ENCODE results near the gene NDUFS3. TPM values are rescaled to one million over a fixed set of nuclear protein-coding genes. Genes with fewer than 3 reads are reported as not detected.
"Not testable (repeated sequence)": the region's sequence is repeated elsewhere in the genome, so short reads cannot be mapped to it uniquely, and the experiment has no call there.

Gene NDUFS3
- total RNA-seq: 100 to 1,000 TPM; 164 to 174 (median 170) TPM

DNA sequence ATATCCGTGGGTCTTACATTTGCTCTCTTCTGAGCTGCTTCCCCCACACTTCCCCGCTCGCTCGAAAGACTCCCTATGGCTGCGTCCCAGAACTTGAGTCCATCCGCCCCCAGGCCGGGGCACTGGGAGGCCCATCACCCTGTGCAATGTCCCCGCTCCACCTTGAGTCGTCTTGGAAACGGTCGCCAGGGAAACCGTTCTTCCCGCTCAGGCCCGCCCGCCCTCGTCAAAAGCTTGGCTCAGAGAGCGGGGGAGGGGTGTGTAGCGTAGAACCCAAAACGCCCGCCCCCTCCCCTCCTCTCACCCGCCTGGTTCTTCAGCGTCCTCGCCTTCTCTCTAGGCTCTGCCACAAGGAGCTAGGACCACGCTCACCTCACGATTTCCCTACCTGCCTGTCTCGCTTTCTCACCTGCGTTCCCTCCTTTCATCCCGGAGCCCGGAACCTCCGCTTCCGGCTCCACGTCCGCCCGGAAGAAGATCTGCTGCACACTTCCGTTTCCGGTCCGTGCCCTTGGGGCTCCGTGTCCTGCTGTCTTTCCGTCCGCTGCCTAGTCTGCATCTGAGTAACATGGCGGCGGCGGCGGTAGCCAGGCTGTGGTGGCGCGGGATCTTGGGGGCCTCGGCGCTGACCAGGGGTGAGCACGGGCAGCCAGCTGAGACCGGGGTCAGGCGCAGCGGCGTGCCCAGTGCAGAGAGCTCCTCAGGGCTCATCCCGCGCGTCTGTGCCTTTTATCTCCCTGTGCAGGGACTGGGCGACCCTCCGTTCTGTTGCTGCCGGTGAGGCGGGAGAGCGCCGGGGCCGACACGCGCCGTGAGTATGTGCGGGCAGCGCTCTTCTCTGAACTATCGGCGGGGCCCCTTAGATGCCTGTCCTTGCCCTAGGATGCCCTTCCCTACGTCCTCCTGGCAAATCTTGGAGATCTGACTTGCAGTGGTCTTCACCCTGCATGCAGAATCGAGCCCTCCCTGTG is at the start of gene NDUFS3, which contains the start of gene KBTBD4:
TSS of gene NDUFS3 (plus strand) at position 551 of the 971 bp plus-strand sequence. CDS start at position 569, 18 bp downstream.
TSS of gene KBTBD4 (minus strand) at position 447 of the 971 bp plus-strand sequence. CDS start at position 428, 19 bp downstream.
- ATAC-seq: peak; percentile 95 to 97
- Mint-ChIP-seq H3K36me3 (ENCODE audit: insufficient read depth) (peaks cover 31% of the 10 kb centered on the region), H3K27me3 (ENCODE audit: low read depth) (no peaks in the 10 kb centered on the region)

DNA sequence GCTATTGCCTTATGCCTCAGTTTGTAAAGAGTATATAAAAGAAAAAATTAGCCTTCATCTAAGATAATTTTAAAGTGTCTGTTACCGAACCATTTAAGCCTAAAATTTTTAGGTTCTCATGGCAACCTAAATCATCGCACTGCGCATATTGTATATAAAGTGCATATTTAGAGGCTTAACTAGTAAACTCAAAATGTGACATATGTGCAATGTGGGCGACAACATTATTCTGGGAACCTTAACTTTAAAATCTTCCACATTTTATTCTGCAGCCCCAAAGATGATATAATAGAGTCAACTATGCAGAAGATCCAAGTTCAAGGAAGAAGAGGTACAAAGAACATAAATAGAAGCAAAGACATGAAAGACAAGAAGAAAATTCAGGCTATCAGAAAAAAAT is 48.9 kb upstream of the NDUFS3 start:
- DNase-seq (no peak), ATAC-seq (no peak)
- Mint-ChIP-seq H3K4me3 (no peak overlapping the region), H3K36me3 (ENCODE audit: insufficient read depth) (peaks cover 15% of the 10 kb centered on the region), H3K9me3 (no peaks in the 10 kb centered on the region), H3K4me1 (ENCODE audit: low read depth) (peaks cover 59% of the 10 kb centered on the region), H3K27me3 (ENCODE audit: low read depth) (no peaks in the 10 kb centered on the region)

More for the DNA sequence above, at the start of gene NDUFS3, which contains the start of gene KBTBD4:
- no peaks in the 10 kb centered on the region for H3K9me3 Mint-ChIP-seq
- H3K4me1 Mint-ChIP-seq (ENCODE audit: low read depth): peaks cover 30% of the 10 kb centered on the region
- H3K4me3 Mint-ChIP-seq: peak within 1 kb of the TSS; percentile 96
- DNase-seq: peak; percentile 85

DNA sequence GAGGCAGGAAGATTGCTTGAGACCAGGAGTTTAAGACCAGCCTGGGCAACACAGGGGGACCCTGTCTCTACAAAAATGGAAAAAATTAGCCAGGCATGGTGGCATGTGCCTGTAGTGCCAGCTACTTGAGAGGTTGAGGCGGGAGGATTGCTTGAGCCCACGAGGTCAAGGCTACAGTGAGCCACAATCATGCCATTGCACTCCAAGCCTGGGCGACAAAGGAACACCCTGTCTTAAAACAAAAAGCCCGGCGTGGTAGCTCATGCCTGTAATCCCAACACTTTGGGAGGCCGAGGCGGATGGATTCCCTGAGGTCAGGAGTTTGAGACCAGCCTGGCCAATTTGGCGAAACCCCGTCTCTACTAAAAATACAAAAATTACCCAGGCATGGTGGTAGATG is 48.2 kb upstream of the NDUFS3 start:
- H3K27me3 Mint-ChIP-seq (ENCODE audit: low read depth); H3K4me3 Mint-ChIP-seq; H3K9me3 Mint-ChIP-seq; ATAC-seq; DNase-seq: not testable (repeated sequence)
- Mint-ChIP-seq H3K36me3 (ENCODE audit: insufficient read depth) (peaks cover 14% of the 10 kb centered on the region), H3K4me1 (ENCODE audit: low read depth) (peaks cover 56% of the 10 kb centered on the region)

- H3K27me3 Mint-ChIP-seq (ENCODE audit: low read depth): no peaks in the 10 kb centered on the region
- H3K36me3 Mint-ChIP-seq (ENCODE audit: insufficient read depth): peaks cover 15% of the 10 kb centered on the region
- ATAC-seq (no peak), DNase-seq (no peak)
- no peaks in the 10 kb centered on the region for H3K9me3 Mint-ChIP-seq
- H3K4me3 Mint-ChIP-seq: no peak overlapping the region
- peaks cover 50% of the 10 kb centered on the region for H3K4me1 Mint-ChIP-seq (ENCODE audit: low read depth)
Observed at GRCh38 chr11:47531666-47532065, 47.2 kb upstream of the NDUFS3 start.

GRCh38 chr11:47532597-47533213 is 46.2 kb upstream of the NDUFS3 start:
- Mint-ChIP-seq H3K4me1 (ENCODE audit: low read depth) (peaks cover 47% of the 10 kb centered on the region), H3K4me3 (no peak overlapping the region), H3K36me3 (ENCODE audit: insufficient read depth) (peaks cover 15% of the 10 kb centered on the region), H3K27me3 (ENCODE audit: low read depth) (no peaks in the 10 kb centered on the region), H3K9me3 (no peaks in the 10 kb centered on the region)
- DNase-seq: no peak
- ATAC-seq: no peak

- Mint-ChIP-seq H3K4me1 (ENCODE audit: low read depth) (peaks cover 49% of the 10 kb centered on the region), H3K27me3 (ENCODE audit: low read depth) (no peaks in the 10 kb centered on the region), H3K36me3 (ENCODE audit: insufficient read depth) (peaks cover 16% of the 10 kb centered on the region), H3K4me3 (no peak overlapping the region), H3K9me3 (no peaks in the 10 kb centered on the region)
- ATAC-seq (no peak), DNase-seq (no peak)
Observed at GRCh38 chr11:47533690-47534151, 45.2 kb upstream of the NDUFS3 start.

- H3K4me1 Mint-ChIP-seq (ENCODE audit: low read depth): peaks cover 56% of the 10 kb centered on the region
Observed at GRCh38 chr11:47534704-47535251, 44.1 kb upstream of the NDUFS3 start.

GRCh38 chr11:47536915-47537314 is 42.0 kb upstream of the NDUFS3 start:
- Mint-ChIP-seq H3K36me3 (ENCODE audit: insufficient read depth) (peaks cover 9% of the 10 kb centered on the region), H3K4me3 (no peak overlapping the region), H3K4me1 (ENCODE audit: low read depth) (peaks cover 60% of the 10 kb centered on the region), H3K9me3 (no peaks in the 10 kb centered on the region), H3K27me3 (ENCODE audit: low read depth) (no peaks in the 10 kb centered on the region)
- ATAC-seq: no peak
- no peak for DNase-seq

More at GRCh38 chr11:47534704-47535251, 44.1 kb upstream of the NDUFS3 start:
- ATAC-seq (no peak), DNase-seq (no peak)
- H3K27me3 Mint-ChIP-seq (ENCODE audit: low read depth): no peaks in the 10 kb centered on the region
- H3K9me3 Mint-ChIP-seq: no peaks in the 10 kb centered on the region
- H3K36me3 Mint-ChIP-seq (ENCODE audit: insufficient read depth): peaks cover 17% of the 10 kb centered on the region
- H3K4me3 Mint-ChIP-seq: no peak overlapping the region

- no peak for DNase-seq
- Mint-ChIP-seq H3K4me1 (ENCODE audit: low read depth) (peaks cover 65% of the 10 kb centered on the region), H3K9me3 (no peaks in the 10 kb centered on the region), H3K27me3 (ENCODE audit: low read depth) (no peaks in the 10 kb centered on the region), H3K4me3 (no peak overlapping the region), H3K36me3 (ENCODE audit: insufficient read depth) (peaks cover 9% of the 10 kb centered on the region)
- ATAC-seq: no peak
Observed at GRCh38 chr11:47538741-47539565, 39.9 kb upstream of the NDUFS3 start.

GRCh38 chr11:47539681-47540039 is 39.2 kb upstream of the NDUFS3 start:
- ATAC-seq: no peak
- H3K4me1 Mint-ChIP-seq (ENCODE audit: low read depth): peaks cover 70% of the 10 kb centered on the region
- no peaks in the 10 kb centered on the region for H3K9me3 Mint-ChIP-seq
- peaks cover 9% of the 10 kb centered on the region for H3K36me3 Mint-ChIP-seq (ENCODE audit: insufficient read depth)
- DNase-seq: no peak
- no peaks in the 10 kb centered on the region for H3K27me3 Mint-ChIP-seq (ENCODE audit: low read depth)
- H3K4me3 Mint-ChIP-seq: peak overlapping the region; percentile 50

GRCh38 chr11:47541070-47541469 is 37.8 kb upstream of the NDUFS3 start:
- no peaks in the 10 kb centered on the region for H3K27me3 Mint-ChIP-seq (ENCODE audit: low read depth)
- no peak for DNase-seq
- H3K4me1 Mint-ChIP-seq (ENCODE audit: low read depth): peaks cover 66% of the 10 kb centered on the region
- H3K36me3 Mint-ChIP-seq (ENCODE audit: insufficient read depth): peaks cover 6% of the 10 kb centered on the region
- H3K4me3 Mint-ChIP-seq: peak overlapping the region; percentile 58
- peak; percentile 20 to 29 for ATAC-seq
- no peaks in the 10 kb centered on the region for H3K9me3 Mint-ChIP-seq

DNA sequence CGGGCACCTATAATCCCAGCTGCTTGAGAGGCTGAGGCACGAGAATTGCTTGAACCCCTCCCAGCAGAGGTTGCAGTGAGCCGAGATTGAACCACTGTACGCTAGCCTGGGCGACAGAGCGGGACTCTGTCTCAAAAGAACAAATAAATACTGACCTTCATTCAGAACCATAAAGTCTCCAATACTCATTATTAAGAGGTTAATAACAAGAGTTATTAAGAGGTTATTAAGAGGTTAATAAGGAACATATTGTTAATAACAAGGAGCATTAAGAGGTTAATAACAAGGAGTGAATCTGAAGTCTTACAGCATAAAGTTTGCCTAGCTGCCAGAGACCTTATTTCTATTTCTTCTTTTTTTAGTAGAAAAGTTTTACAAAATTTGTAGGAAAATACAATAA is 33.6 kb upstream of the NDUFS3 start:
- ATAC-seq (no peak), DNase-seq (no peak)
- Mint-ChIP-seq H3K27me3 (ENCODE audit: low read depth) (no peaks in the 10 kb centered on the region), H3K36me3 (ENCODE audit: insufficient read depth) (peaks cover 9% of the 10 kb centered on the region), H3K9me3 (no peaks in the 10 kb centered on the region), H3K4me3 (no peak overlapping the region), H3K4me1 (ENCODE audit: low read depth) (peaks cover 73% of the 10 kb centered on the region)

- Mint-ChIP-seq H3K36me3 (ENCODE audit: insufficient read depth) (peaks cover 14% of the 10 kb centered on the region), H3K4me1 (ENCODE audit: low read depth) (peaks cover 73% of the 10 kb centered on the region)
- not testable (repeated sequence) for ATAC-seq; H3K27me3 Mint-ChIP-seq (ENCODE audit: low read depth); DNase-seq; H3K4me3 Mint-ChIP-seq; H3K9me3 Mint-ChIP-seq
Observed at GRCh38 chr11:47546274-47546673, 32.6 kb upstream of the NDUFS3 start.
